H9 (cell line): ENCODE data around the gene COX11. TPM values are rescaled to one million over a fixed set of nuclear protein-coding genes. Genes with fewer than 3 reads are reported as not detected.

Source experiments
- DNase-seq: peaks from one replicate; pipeline ENCODE4 v3.0.0-alpha.2; 2017
- H2AFZ ChIP-seq: one replicate; pipeline ENCODE4 v1.6.1; 2013; ENCODE audit warnings: mild to moderate bottlenecking, low read length, control low read depth, moderate library complexity
- H2AK5ac ChIP-seq: 2 replicates; pipeline ENCODE4 v1.6.1; 2013; ENCODE audit warnings: low read length, control low read depth, mixed read lengths; ENCODE audit not compliant: insufficient read length
- H2BK120ac ChIP-seq: one replicate; pipeline ENCODE4 v1.6.1; 2013; ENCODE audit warnings: low read depth, mild to moderate bottlenecking, low read length, control low read depth, inconsistent platforms; ENCODE audit not compliant: poor library complexity, severe bottlenecking
- H2BK12ac ChIP-seq: 2 replicates; pipeline ENCODE4 v1.6.1; 2013; ENCODE audit warnings: low read length, control low read depth, mixed read lengths, low read depth; ENCODE audit not compliant: insufficient read length
- H2BK15ac ChIP-seq: 2 replicates; pipeline ENCODE4 v1.6.1; 2013; ENCODE audit warnings: low read depth, low read length, control low read depth
- H2BK20ac ChIP-seq: one replicate; pipeline ENCODE4 v1.6.1; 2013; ENCODE audit warnings: low read depth, mild to moderate bottlenecking, low read length, control low read depth, inconsistent platforms; ENCODE audit not compliant: poor library complexity, severe bottlenecking
- H2BK5ac ChIP-seq: 2 replicates; pipeline ENCODE4 v1.6.1; 2013; ENCODE audit warnings: low read length, control low read depth, mixed read lengths; ENCODE audit not compliant: insufficient read length
- H3K14ac ChIP-seq: 2 replicates; pipeline ENCODE4 v1.6.1; 2013; ENCODE audit warnings: low read length, control low read depth; ENCODE audit not compliant: insufficient read depth
- H3K18ac ChIP-seq: 2 replicates; pipeline ENCODE4 v1.6.1; 2013; ENCODE audit warnings: low read depth, mild to moderate bottlenecking, mixed read lengths, low read length, control low read depth; ENCODE audit not compliant: insufficient read length
- H3K23ac ChIP-seq: 2 replicates; pipeline ENCODE4 v1.6.1; 2013; ENCODE audit warnings: low read length, control low read depth, mixed read lengths, low read depth; ENCODE audit not compliant: insufficient read length
- H3K23me2 ChIP-seq: 2 replicates; pipeline ENCODE4 v1.6.1; 2013; ENCODE audit warnings: low read depth, mild to moderate bottlenecking, mixed read lengths, low read length, control low read depth; ENCODE audit not compliant: insufficient read length, poor library complexity, severe bottlenecking
- H3K27ac ChIP-seq: 2 replicates; pipeline ENCODE4 v1.5.1; 2013; ENCODE audit warnings: low read length, control low read depth, mixed read lengths, low read depth; ENCODE audit not compliant: insufficient read length
- H3K27me3 ChIP-seq: 2 replicates; pipeline ENCODE4 v1.6.1; 2013; ENCODE audit warnings: low read length, control low read depth, inconsistent platforms; ENCODE audit not compliant: insufficient read depth
- H3K4ac ChIP-seq: 2 replicates; pipeline ENCODE4 v1.6.1; 2013; ENCODE audit warnings: low read depth, mild to moderate bottlenecking, control low read depth, inconsistent platforms, low read length, moderate library complexity
- H3K4me1 ChIP-seq: 2 replicates; pipeline ENCODE4 v1.6.1; 2013; ENCODE audit warnings: low read length, control low read depth, inconsistent platforms; ENCODE audit not compliant: insufficient read depth
- H3K4me2 ChIP-seq: 2 replicates; pipeline ENCODE4 v1.6.1; 2013; ENCODE audit warnings: low read length, control low read depth, mixed read lengths; ENCODE audit not compliant: insufficient read length, insufficient read depth
- H3K56ac ChIP-seq: 2 replicates; pipeline ENCODE4 v1.6.1; 2013; ENCODE audit warnings: low read depth, mild to moderate bottlenecking, mixed read lengths, low read length, control low read depth; ENCODE audit not compliant: insufficient read length
- H3K79me1 ChIP-seq: 2 replicates; pipeline ENCODE4 v1.6.1; 2013; ENCODE audit warnings: low read depth, mild to moderate bottlenecking, moderate library complexity, low read length, control low read depth, inconsistent platforms; ENCODE audit not compliant: insufficient read depth, poor library complexity, severe bottlenecking
- H3K79me2 ChIP-seq: 2 replicates; pipeline ENCODE4 v1.6.1; 2013; ENCODE audit warnings: low read length, control low read depth, inconsistent platforms; ENCODE audit not compliant: insufficient read depth
- H3K9ac ChIP-seq: 2 replicates; pipeline ENCODE4 v1.6.1; 2013; ENCODE audit warnings: low read length, control low read depth, mixed read lengths; ENCODE audit not compliant: insufficient read length; ENCODE audit errors: extremely low read depth
- H3K9me3 ChIP-seq: one replicate; pipeline ENCODE4 v1.6.1; 2013; ENCODE audit warnings: low read depth, low read length, inconsistent platforms; ENCODE audit not compliant: control insufficient read depth
- H3T11ph ChIP-seq: one replicate; pipeline ENCODE4 v1.6.1; 2013; ENCODE audit warnings: mild to moderate bottlenecking, low read length, control low read depth, inconsistent platforms
- H4K20me1 ChIP-seq: one replicate; pipeline ENCODE4 v1.6.1; 2013; ENCODE audit not compliant: control insufficient read depth, insufficient read length, insufficient read depth
- H4K5ac ChIP-seq: 2 replicates; pipeline ENCODE4 v1.6.1; 2013; ENCODE audit warnings: low read depth, mild to moderate bottlenecking, mixed read lengths, low read length, control low read depth; ENCODE audit not compliant: insufficient read length
- H4K8ac ChIP-seq: replicated peaks from 2 replicates; pipeline ENCODE4 v1.6.1; 2013; ENCODE audit warnings: low read length, control low read depth, mixed read lengths, low read depth; ENCODE audit not compliant: insufficient read length
- H4K91ac ChIP-seq: 2 replicates; pipeline ENCODE4 v1.6.1; 2013; ENCODE audit warnings: low read depth, mild to moderate bottlenecking, moderate library complexity, mixed read lengths, low read length, control low read depth; ENCODE audit not compliant: insufficient read length
- H3K27ac Mint-ChIP-seq, 3 experiments: 2 replicates in 2 of 3; 3 replicates in 1 of 3; pipeline ENCODE4 v1.8.0; 2020 to 2021; ENCODE audit warnings: mixed read lengths in 3 of 3, mild to moderate bottlenecking in 1 of 3, moderate library complexity in 1 of 3
- H3K27me3 Mint-ChIP-seq: 2 replicates; pipeline ENCODE4 v1.8.0; 2021; ENCODE audit warnings: low read depth, mild to moderate bottlenecking, moderate library complexity, mixed read lengths
- H3K36me3 Mint-ChIP-seq, 3 experiments: 2 replicates in 2 of 3; 3 replicates in 1 of 3; pipeline ENCODE4 v1.8.0; 2020 to 2021; ENCODE audit warnings: low read depth in 3 of 3, mixed read lengths in 3 of 3; ENCODE audit not compliant: insufficient read depth in 1 of 3
- H3K4me1 Mint-ChIP-seq, 2 experiments: 2 replicates each; pipeline ENCODE4 v1.8.0; 2020; ENCODE audit warnings: mixed read lengths in 2 of 2
- H3K4me3 Mint-ChIP-seq, 2 experiments: 2 replicates in 1 of 2; 3 replicates in 1 of 2; pipeline ENCODE4 v1.8.0; 2020 to 2021; ENCODE audit warnings: mild to moderate bottlenecking in 2 of 2, mixed read lengths in 2 of 2, moderate library complexity in 1 of 2
- H3K9me3 Mint-ChIP-seq, 2 experiments: 2 replicates in 1 of 2; 3 replicates in 1 of 2; pipeline ENCODE4 v1.8.0; 2020; ENCODE audit warnings: mild to moderate bottlenecking in 2 of 2, mixed read lengths in 2 of 2, moderate library complexity in 1 of 2
- CTCF ChIP-seq: fragments of 200-600 bp; sonication (generic); conservative IDR thresholded peaks from 3 replicates; pipeline ENCODE4 v1.8.0; 2021; ENCODE audit warnings: antibody characterized with exemption, mild to moderate bottlenecking
- WGBS: extraction: QIAGEN DNeasy Blood & Tissue Kit; methylation state at CpG from one replicate; pipeline ENCODE4 v1.1.7; 2013; ENCODE audit warnings: missing lambda C conversion rate, low lambda C conversion rate, mixed read lengths; ENCODE audit not compliant: insufficient read length; ENCODE audit errors: extremely low coverage; 5-methylcytosine and 5-hydroxymethylcytosine counted together
- total RNA-seq: library from RNA; stranded (reverse); gene quantifications from 2 replicates; pipeline ENCODE4 v1.2.1, GENCODE V29; 2021

The COX11 gene
- total RNA-seq, 1 experiment from 2014 or later = 76.1 TPM

GRCh38 chr17:54967621-54968261, 713 bp downstream of the COX11 start:
- Histone ChIP-seq H3K27ac (no peak overlapping the region), H3K14ac (no peak overlapping the region), H3K9me3 (no peaks in the 10 kb centered on the region), H2BK5ac (no peak overlapping the region), H3K18ac (no peak overlapping the region), H3K79me2 (peaks cover 16% of the 10 kb centered on the region; the same call in 1 of the 2 replicates), H2AFZ (no peak overlapping the region), H2AK5ac (no peak overlapping the region), H4K91ac (no peak overlapping the region), H2BK15ac (no peak overlapping the region), H3T11ph (no peak overlapping the region), H3K27me3 (no peaks in the 10 kb centered on the region), H4K5ac (no peak overlapping the region), H4K8ac (no peak overlapping the region), H3K9ac (peak overlapping the region; percentile 96), H2BK20ac (no peak overlapping the region), H3K4ac (no peak overlapping the region), H2BK12ac (no peak overlapping the region), H4K20me1 (no peaks in the 10 kb centered on the region), H3K56ac (no peak overlapping the region), H2BK120ac (no peak overlapping the region), H3K79me1 (no peaks in the 10 kb centered on the region), H3K4me1 (no peaks in the 10 kb centered on the region; the same call in 1 of the 2 replicates), H3K4me2 (peak overlapping the region; percentile 83), H3K23me2 (peaks cover 7% of the 10 kb centered on the region), H3K23ac (no peak overlapping the region)
- no peak for TF ChIP-seq CTCF
- peaks cover 8 to 29% (median 24%) of the 10 kb centered on the region in 3 experiments; a peak in 6 of 7 replicates for H3K36me3 Mint-ChIP-seq
- no CpG with 5 or more reads among the region's 21 CpGs for WGBS
- no peak overlapping the region for H3K4me3 Mint-ChIP-seq
- H3K27me3 Mint-ChIP-seq = no peaks in the 10 kb centered on the region
- H3K9me3 Mint-ChIP-seq = no peaks in the 10 kb centered on the region
- H3K4me1 Mint-ChIP-seq = peaks cover 12 to 13% of the 10 kb centered on the region in 2 experiments
- no peak overlapping the region for H3K27ac Mint-ChIP-seq
- DNase-seq = no peak
